Muscle layer of colon (tissue), 2 donors: ENCODE data around the gene ATP12A.

ENCODE experiments used
- H3K27ac ChIP-seq: one replicate; pipeline ENCODE4 v1.7.0; 2013; ENCODE audit warnings: low read depth, mild to moderate bottlenecking, low read length, moderate library complexity
- H3K27me3 ChIP-seq, 2 donors: one replicate each; pipeline ENCODE4 v1.7.0; 2013; ENCODE audit warnings: low read length in 2 of 2, mild to moderate bottlenecking in 2 of 2; ENCODE audit not compliant: insufficient read depth in 2 of 2, control insufficient read depth in 1 of 2
- H3K36me3 ChIP-seq: one replicate; pipeline ENCODE4 v1.7.0; 2013; ENCODE audit warnings: mild to moderate bottlenecking, low read length; ENCODE audit not compliant: insufficient read depth
- H3K4me1 ChIP-seq: one replicate; pipeline ENCODE4 v1.7.0; 2013; ENCODE audit warnings: mild to moderate bottlenecking, low read length; ENCODE audit not compliant: insufficient read depth
- H3K4me3 ChIP-seq, 2 donors: one replicate each; pipeline ENCODE4 v1.7.0; 2013; ENCODE audit warnings: low read length in 2 of 2, low read depth in 1 of 2, mild to moderate bottlenecking in 1 of 2, moderate library complexity in 1 of 2
- H3K9ac ChIP-seq: one replicate; pipeline ENCODE4 v1.7.0; 2013; ENCODE audit warnings: low read length
- H3K9me3 ChIP-seq: one replicate; pipeline ENCODE4 v1.7.0; 2013; ENCODE audit warnings: mild to moderate bottlenecking, low read length
- donor health status: abdominal sarcoma.
- donor health status: Adenocarcinoma of cecum.

Gene ATP12A

GRCh38 chr13:24748061-24748400 lies 67.8 kb downstream of the ATP12A start:
- no peaks in the 10 kb centered on the region for H3K36me3 ChIP-seq
- H3K9me3 ChIP-seq = no peaks in the 10 kb centered on the region
- H3K9ac ChIP-seq = no peak overlapping the region
- H3K27me3 ChIP-seq = peaks cover 0 to 39% of the 10 kb centered on the region in 2 donors
- H3K4me1 ChIP-seq = no peaks in the 10 kb centered on the region
- H3K4me3 ChIP-seq = no peak overlapping the region
- H3K27ac ChIP-seq = no peak overlapping the region

DNA sequence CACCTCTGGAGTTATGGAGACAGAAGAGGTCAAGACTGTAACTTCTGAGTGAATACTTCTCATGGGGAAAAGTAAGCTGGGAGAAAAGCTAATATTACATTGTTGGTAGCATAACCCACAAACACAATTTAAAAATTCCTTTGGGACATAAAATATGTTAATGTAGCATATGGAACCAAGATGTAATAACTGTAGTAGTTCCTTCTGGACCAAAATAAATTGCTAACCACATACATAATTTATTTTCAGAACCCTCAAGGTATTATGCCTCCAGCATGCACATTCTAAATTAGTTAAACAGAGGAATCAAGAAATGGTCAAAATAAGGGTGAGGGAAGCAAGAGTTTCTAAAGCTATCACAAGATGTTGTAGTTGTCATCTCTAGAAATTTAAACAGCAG lies 79.0 kb downstream of the ATP12A start:
- Histone ChIP-seq H3K36me3 (no peaks in the 10 kb centered on the region), H3K4me1 (no peaks in the 10 kb centered on the region), H3K9ac (no peak overlapping the region), H3K27ac (no peak overlapping the region), H3K4me3 (no peak overlapping the region), H3K27me3 (no peaks in the 10 kb centered on the region), H3K9me3 (no peaks in the 10 kb centered on the region)
